ENCODE measurements around the gene RAMACL. TPM values are rescaled to one million over a fixed set of nuclear protein-coding genes. Genes with fewer than 3 reads are reported as not detected.

Gene RAMACL
- total RNA-seq, 1 donor from 2014 or later: not detected

GRCh38 chr6:166551754-166552495 is 34.6 kb downstream of the RAMACL start:
- no peaks in the 10 kb centered on the region for H3K27me3 ChIP-seq
- no peak overlapping the region for H3K27ac ChIP-seq
- no peak for DNase-seq (ENCODE audit: low spot score in 2 of 2)
- TF ChIP-seq CTCF (IDR thresholded peaks at IDR 0.05): no peak
- intact Hi-C loops (cut with DNase I): no loop called here
- peaks cover 7% of the 10 kb centered on the region in 2 donors for H3K4me1 ChIP-seq
- no peaks in the 10 kb centered on the region for H3K9me3 ChIP-seq
- no peaks in the 10 kb centered on the region for H3K36me3 ChIP-seq
- H3K4me3 ChIP-seq: no peak overlapping the region

- Histone ChIP-seq H3K4me3 (no peak overlapping the region), H3K36me3 (no peaks in the 10 kb centered on the region), H3K27me3 (no peaks in the 10 kb centered on the region), H3K4me1 (no peaks in the 10 kb centered on the region), H3K9me3 (no peaks in the 10 kb centered on the region), H3K27ac (no peak overlapping the region)
- TF ChIP-seq CTCF (IDR thresholded peaks at IDR 0.05): no peak
- intact Hi-C loops (cut with DNase I): no loop called here
- DNase-seq (ENCODE audit: low spot score in 2 of 2): no peak
These were observed 39.8 kb downstream of the RAMACL start for GRCh38 chr6:166546653-166547052.

GRCh38 chr6:166545156-166546034 is 41.1 kb downstream of the RAMACL start:
- no peaks in the 10 kb centered on the region for H3K36me3 ChIP-seq
- H3K9me3 ChIP-seq: no peaks in the 10 kb centered on the region
- DNase-seq (ENCODE audit: low spot score in 2 of 2): no peak
- no peak for TF ChIP-seq CTCF (IDR thresholded peaks at IDR 0.05)
- H3K27me3 ChIP-seq: no peaks in the 10 kb centered on the region
- intact Hi-C loops (cut with DNase I): no loop called here
- no peak overlapping the region for H3K27ac ChIP-seq
- no peak overlapping the region for H3K4me3 ChIP-seq
- H3K4me1 ChIP-seq: no peaks in the 10 kb centered on the region

GRCh38 chr6:166544296-166544605 is 42.2 kb downstream of the RAMACL start:
- Histone ChIP-seq H3K4me1 (no peaks in the 10 kb centered on the region), H3K27me3 (no peaks in the 10 kb centered on the region), H3K27ac (no peak overlapping the region), H3K4me3 (no peak overlapping the region), H3K36me3 (no peaks in the 10 kb centered on the region), H3K9me3 (no peaks in the 10 kb centered on the region)
- no peak for DNase-seq (ENCODE audit: low spot score in 2 of 2)
- TF ChIP-seq CTCF (IDR thresholded peaks at IDR 0.05): no peak
- intact Hi-C loops (cut with DNase I): no loop called here

GRCh38 chr6:166543603-166544295 is 42.7 kb downstream of the RAMACL start:
- TF ChIP-seq CTCF (IDR thresholded peaks at IDR 0.05): no peak
- Histone ChIP-seq H3K4me3 (no peak overlapping the region), H3K9me3 (no peaks in the 10 kb centered on the region), H3K4me1 (no peaks in the 10 kb centered on the region), H3K27me3 (no peaks in the 10 kb centered on the region), H3K36me3 (no peaks in the 10 kb centered on the region), H3K27ac (no peak overlapping the region)
- no peak for DNase-seq (ENCODE audit: low spot score in 2 of 2)
- intact Hi-C loops (cut with DNase I): no loop called here
